GM21526 (cell line): ENCODE data around the gene POLRMT.
"Not testable (repeated sequence)": the region's sequence is repeated elsewhere in the genome, so short reads cannot be mapped to it uniquely, and the experiment has no call there.

ENCODE experiments used
- ATAC-seq: cut with Tn5 transposase; IDR thresholded peaks from one replicate; pipeline ENCODE4 v1.9.1; 2021; ENCODE audit warnings: moderate library complexity; ENCODE audit not compliant: unreplicated experiment, low FRiP score

The POLRMT gene

DNA sequence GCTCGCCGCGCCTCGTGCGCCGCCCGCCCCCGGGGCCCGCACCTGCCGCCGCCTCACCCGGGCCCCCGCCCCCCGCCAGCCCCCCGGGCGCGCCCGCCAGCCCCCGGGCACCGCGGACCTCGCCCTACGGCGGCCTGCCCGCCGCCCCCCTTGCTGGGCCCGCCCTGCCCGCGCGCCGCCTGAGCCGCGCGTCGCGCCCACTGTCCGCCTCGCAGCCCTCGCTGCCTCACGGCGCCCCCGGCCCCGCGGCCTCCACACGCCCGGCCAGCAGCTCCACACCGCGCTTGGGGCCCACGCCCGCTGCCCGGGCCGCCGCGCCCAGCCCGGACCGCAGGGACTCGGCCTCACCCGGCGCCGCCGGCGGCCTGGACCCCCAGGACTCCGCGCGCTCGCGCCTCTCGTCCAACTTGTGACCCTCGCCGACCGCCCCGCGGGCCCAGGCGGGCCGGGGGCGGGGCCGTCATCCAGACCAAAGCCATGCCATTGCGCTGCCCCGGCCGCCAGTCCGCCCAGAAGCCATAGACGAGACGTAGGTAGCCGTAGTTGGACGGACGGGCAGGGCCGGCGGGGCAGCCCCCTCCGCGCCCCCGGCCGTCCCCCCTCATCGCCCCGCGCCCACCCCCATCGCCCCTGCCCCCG lies 17.2 kb downstream of the POLRMT start:
- ATAC-seq = no peak

DNA sequence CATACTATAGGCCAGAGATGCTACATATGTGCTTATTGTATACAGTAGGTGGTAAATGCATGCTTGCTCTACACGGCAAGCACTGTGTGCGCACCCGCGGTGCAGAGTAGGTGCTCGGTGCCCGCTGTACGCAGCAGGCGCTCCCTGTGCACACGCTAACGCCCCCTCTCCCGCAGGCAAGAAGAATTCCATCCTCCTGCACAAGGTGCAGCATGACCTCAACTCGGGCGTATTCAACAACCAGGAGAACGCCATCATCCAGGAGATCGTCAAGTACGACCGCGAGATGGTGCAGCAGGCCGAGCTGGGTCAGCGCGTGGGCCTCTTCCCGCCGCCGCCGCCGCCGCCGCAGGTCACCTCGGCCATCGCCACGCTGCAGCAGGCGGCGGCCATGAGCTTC lies 17.7 kb downstream of the POLRMT start:
- no peak for ATAC-seq

DNA sequence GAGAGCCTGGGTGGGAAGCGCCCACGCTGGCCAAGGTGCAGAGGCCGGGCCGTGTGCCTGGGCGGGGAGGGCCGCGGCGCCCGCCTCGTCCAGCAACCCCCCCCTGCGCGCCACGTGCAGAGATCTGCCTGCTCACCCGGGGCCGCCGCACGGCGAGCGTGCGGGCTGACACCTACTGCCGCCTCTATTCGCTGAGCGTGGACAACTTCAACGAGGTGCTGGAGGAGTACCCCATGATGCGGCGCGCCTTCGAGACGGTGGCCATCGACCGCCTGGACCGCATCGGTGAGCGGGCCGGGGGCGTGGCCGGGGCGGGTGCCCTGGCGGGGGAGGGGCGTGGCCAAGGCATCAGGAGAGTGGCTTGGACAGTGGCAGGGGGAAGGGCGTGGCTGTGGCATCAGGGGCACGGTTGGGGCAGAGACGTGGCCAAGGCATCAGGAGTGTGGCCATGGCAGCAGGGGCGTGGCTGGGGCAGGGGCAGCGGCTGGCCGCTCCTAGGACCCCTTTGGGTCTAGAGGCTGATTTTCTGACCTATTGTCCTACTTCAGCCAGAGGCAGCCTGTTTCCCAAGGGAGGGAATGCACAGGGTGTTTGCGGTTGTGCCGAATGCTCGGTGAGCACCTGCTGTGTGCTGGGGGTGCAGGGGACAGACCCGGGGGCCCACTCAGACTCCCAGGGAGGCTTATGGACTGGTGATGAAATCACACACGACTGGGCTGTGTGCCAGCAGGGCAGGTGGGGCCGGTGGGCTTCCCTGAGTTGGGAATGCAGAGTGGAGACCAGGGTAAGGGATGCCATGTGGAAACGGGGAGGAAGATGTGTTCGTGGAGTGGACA lies 19.4 kb downstream of the POLRMT start:
- no peak for ATAC-seq

DNA sequence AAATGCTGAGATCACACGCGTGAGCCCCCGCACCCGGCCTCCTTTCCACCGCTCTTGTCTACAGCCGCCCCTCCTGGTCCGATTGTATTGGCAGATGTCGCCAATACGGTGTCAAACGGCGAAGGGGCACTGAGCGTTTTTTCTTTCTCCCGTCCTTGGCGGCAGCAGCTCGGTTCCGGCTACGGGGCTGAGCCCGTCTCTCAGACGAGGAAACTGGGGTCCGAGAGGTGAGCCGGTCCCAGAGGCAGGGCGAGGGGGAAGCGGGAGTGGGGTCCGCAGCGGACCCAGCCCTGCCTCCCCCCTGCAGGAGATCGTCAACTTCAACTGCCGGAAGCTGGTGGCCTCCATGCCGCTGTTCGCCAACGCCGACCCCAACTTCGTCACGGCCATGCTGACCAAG lies 20.4 kb downstream of the POLRMT start:
- ATAC-seq = no peak

DNA sequence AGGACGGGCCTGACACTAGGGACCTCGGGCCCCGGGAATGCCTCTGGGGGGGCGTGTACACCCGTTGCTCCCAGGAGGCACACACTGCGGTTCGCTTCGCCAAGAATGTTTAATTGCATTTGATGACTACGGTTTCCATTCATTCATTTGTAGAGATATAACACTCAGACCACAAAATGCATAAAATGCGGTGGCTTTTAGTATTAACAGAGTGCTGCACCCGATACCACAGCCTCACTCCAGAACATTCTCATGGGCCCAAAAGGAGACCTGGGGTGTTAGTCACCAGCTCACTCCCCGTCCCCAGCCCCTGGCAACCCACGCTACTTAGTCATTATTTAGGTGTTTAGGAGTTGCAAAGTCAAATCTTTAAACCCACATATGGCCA lies 21.9 kb downstream of the POLRMT start:
- ATAC-seq = no peak

DNA sequence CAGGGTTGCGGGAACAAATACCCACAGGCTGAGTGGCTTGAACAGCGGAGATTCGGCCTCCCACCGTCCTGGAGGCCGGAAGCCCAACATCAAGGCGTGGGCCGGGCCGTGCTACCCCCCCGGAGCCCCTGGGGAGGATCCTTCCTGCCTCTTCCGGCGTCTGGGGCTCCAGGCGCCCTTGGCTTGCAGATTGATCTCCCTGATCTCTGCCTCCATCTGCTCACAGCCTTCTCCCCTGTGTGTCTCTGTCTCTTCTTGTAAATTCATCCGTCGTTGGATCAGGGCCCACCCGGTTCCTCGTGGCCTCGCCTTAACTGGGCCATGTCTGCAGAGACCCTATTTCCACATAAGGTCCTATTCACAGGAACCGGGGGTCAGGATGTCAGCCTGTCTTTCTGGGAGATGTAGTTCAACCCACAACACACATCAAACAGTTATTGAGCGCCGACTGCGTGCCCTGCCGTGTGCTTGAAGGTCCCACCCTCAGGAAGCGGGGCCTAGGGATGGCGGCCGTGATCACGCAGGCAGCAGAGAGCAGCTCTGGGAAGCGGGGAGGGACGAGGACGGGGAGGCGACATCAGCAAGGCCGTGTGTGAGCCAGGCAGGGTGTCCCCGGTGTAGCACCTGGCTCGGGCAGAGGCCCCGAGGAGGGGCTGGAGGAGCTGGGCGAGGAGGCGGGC lies 22.4 kb downstream of the POLRMT start:
- no peak for ATAC-seq

DNA sequence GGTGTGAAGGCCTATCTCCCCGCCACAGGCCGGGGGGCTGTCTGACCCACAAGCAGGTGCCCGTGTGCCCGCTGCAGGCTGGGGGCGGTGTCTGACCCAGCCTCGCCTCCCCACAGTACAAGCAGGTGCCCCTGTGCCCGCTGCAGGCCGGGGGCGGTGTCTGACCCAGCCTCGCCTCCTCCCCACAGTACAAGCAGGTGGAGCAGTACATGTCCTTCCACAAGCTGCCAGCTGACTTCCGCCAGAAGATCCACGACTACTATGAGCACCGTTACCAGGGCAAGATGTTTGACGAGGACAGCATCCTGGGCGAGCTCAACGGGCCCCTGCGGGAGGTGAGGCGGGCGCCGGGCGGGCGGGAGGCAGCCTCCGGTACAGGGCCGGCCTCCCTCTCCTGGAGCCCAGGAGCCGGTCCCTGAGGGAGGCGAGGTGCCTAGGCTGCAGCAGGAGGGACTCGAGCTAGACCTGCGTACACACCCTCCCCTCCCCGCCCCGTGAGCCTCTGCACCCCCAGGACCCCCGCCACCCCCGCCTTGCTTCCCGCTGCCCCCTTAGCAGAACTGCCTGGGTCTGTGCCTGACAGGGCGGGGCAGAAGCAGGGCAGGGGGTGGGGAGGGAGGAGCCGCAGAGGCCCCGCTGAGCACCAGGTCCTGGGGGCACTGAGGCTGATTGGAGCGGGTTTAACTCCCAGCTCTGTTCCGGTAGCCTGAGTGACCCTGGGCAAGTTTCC lies 23.1 kb downstream of the POLRMT start:
- no peak for ATAC-seq

DNA sequence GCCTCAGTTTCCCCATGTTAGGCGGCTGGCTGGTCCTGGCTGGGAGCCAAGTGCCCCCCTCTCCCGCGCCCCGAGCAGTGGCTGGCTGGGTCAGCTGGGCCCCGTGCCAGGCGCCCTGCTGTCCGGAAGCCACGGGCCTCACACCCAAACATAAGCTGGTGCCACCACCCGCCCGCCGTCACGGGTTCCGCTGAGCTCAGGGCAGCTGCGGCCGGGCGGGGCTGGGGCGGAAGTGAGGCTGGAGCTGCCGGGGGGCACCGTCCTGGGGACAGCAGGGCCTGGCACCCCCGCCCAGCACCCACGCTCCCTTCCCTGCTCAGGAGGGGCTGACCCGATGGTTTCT lies 24.4 kb downstream of the POLRMT start:
- no peak for ATAC-seq

DNA sequence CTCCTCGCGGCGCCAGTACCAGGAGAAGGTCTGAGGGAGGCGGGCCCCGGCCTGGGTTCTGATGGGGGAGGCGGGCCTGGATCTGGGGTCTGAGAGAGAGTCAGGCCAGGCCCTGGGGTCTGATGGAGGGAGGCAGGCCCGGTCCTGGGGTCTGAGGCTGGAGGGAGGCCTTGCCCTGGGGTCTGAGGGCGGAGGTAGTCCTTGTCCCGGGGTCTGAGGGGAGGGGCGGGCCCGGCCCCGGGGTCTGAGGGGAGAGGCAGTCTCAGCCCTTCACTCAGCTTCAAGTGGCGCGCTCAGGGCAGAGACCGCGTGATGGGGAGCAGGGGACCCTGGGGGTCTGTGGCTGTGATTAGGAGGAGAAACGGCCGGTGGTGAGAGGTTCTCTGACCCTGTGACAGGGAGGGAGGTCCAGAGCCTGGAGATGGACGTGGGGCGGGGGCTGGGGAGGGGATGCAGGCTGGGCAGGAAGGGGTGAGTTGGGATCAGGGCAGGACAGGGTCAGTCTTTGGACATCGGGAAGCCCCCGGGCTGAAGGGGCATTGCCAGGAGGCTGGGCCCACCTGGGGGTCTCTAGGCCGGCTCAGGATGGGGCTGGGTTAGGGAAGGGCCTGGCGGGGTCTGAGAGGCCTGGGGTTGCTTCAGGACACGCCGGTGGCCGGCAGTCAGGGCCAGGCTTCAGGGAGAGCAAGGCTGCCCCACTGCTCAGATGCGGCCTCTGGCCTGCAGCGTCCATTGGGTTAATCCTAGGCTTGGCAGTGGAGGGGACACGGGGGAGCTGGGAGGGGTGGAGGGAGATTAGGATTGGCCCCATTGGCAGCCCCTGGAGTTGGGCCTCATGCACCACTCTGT lies 25.0 kb downstream of the POLRMT start:
- ATAC-seq = no peak

DNA sequence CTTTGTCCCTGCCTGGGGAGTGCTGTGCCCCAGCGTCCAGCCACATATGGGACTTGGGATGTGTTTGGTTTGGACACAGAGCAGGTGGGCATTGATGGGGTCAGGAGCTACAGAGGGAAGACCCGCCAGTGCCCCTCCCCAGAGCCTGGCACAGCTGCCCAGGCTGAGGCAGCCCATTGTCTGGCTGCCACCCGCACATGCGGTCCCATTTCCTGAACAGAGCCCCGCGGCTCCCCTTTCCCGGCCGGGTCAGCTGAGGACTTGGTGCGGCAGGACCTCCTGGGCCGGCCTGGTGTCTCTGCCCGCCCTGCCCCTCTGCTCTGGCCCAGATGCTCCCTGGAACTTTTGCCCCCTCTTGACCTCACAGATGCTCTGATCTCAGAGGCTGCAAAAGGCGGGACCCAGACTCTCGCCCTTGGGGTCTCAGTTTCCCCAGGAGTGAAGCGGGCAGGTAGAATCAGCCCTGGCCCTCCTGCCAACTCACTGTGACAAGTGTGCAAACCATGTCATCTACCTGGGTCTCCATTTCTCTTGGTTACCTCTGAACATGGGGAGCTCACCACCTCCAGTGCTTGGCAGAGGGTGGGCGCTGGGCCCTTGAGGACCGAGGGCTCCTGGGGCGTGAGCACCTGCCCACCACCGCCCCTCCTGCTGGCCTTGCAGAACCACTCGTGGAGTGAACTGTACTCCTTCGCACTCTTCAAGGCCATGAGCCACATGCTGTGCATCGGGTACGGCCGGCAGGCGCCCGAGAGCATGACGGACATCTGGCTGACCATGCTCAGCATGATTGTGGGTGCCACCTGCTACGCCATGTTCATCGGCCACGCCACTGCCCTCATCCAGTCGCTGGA lies 25.8 kb downstream of the POLRMT start:
- no peak for ATAC-seq

DNA sequence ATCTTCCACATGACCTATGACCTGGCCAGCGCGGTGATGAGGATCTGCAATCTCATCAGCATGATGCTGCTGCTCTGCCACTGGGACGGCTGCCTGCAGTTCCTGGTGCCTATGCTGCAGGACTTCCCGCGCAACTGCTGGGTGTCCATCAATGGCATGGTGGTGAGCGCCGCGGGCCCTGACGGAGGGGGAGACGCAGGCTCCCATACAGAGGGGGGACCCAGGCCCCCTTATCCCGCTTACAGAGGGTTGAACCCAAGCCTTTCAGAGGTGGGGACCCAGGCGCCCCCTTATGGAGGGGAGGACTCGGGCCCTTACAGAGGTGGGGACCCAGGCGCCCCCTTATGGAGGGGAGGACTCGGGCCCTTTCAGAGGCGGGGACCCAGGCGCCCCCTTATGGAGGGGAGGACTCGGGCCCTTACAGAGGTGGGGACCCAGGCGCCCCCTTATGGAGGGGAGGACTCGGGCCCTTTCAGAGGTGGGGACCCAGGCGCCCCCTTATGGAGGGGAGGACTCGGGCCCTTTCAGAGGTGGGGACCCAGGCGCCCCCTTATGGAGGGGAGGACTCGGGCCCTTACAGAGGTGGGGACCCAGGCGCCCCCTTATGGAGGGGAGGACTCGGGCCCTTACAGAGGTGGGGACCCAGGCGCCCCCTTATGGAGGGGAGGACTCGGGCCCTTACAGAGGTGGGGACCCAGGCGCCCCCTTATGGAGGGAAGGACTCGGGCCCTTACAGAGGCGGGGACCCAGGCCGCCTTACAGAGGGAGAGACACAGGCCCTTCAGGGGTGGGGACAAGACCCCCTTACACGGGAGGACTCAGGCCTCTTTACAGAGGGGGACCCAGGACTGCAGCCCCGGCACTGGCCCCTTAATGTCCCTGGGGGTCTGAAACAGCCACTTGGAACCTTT lies 28.0 kb downstream of the POLRMT start:
- ATAC-seq = not testable (repeated sequence)

DNA sequence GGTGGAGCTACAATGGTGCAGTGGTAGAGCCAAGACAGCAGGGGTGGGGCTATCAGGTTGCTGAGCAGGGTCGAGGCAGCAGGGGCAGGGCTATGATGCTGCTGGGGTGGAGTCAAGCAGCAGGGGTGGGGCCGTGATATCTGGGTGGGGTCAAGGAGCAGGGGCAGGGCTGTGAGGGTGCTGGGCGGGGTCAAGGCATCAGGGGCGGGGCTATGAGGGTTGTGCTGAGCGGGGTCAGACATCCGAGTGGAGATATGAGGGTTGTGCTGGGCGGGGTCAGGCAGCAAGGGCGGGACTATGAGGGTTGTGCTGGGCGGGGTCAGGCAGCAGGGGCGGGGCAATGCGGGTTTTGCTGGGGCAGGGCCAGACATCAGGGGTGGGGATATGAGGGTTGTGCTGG lies 29.0 kb downstream of the POLRMT start:
- no peak for ATAC-seq

DNA sequence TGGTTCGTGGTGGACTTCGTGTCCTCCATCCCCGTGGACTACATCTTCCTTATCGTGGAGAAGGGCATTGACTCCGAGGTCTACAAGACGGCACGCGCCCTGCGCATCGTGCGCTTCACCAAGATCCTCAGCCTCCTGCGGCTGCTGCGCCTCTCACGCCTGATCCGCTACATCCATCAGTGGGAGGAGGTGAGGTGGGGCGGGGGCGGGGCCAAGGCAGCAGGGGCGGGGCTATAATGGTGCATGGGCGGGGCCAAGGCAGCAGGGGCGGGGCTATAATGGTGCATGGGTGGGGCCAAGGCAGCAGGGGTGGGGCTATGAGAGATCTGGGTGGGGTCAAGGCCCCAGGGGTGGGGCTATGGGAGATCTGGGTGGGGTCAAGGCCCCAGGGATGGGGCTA lies 29.6 kb downstream of the POLRMT start:
- ATAC-seq = not testable (repeated sequence)

DNA sequence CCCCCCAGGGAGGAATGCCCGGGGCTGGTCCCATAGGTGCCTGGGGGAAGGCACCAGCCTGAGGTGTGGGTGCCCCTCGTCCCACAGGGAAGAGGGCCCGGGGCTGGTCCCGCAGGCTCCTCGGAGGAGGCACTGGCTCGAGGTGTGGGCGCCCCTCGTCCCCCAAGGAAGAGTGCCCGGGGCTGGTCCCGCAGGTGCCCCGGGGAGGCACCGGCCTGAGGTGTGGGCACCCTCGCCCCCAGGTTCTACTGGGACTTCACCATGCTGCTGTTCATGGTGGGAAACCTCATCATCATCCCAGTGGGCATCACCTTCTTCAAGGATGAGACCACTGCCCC lies 30.1 kb downstream of the POLRMT start:
- ATAC-seq = not testable (repeated sequence)

DNA sequence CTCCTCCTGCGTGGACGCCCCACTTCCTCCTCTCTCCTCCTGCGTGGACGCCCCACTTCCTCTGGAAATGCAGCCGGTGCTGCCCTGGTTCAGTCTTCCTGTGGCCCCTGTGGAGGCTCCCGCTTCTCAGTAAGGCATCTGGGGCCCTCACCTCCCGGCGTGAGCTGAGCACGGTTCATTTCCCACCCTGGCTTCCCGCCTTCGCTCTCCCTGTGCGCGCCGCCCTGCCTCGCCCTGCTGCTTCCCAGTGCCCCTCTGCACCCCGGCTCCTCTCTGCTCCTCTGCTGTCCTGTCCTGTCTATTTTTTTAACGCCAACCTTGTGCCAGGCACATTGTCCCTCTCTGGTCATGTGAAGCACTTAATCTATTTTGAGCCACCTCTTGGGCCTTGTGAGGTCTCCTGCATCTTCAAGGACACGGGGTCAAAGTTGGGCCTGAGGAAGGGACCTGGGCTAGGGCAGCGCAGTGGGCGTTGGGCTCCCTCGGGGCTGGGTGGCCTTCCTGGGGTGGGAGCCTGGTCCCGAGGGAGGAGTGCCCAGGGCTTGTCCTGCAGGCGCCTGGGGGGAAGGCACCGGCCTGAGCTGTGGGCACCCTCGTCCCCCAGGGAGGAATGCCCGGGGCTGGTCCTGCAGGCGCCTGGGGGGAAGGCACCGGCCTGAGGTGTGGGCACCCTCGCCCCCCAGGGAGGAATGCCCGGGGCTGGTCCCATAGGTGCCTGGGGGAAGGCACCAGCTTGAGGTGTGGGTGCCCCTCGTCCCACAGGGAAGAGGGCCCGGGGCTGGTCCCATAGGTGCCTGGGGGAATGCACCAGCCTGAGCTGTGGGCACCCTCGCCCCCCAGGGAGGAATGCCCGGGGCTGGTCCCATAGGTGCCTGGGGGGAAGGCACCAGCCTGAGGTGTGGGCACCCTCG lies 30.7 kb downstream of the POLRMT start:
- ATAC-seq = no peak

DNA sequence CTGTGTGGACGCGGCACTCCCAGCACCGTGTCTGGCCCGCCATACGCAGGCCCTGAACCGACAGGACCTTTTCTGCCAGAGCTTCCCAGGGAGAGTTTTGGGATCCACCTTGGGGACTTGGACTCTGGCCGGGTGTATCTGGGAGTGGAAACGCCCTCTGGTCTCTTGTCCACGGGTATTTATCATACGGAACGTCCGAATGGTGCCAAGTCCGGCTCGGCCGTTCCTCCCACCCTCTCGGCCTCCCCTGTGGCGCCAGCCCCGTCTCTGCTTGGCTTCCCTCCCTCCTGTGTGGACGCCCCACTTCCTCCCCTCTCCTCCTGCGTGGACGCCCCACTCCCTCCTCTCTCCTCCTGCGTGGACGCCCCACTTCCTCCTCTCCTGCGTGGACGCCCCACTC lies 31.5 kb downstream of the POLRMT start:
- ATAC-seq = no peak

DNA sequence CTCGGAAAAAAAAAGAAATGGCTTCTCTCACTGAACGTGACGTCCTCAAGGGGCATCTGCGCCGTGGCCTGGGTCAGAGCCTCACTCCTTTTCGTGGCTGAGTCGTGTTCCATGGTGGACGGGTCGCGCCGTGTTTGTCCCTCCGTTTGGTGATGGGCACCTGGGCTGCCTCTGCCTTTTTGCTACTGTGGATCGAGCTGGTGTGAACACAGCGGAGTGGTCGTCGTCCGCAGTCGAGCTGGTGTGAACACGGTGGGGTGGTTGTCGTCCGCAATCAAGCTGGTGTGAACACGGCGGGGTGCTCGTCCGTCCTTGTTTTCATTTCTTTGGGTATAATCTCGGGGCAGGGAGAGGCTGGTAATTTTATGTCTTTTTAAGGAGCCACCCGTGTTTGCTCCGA lies 32.0 kb downstream of the POLRMT start:
- ATAC-seq = no peak
